IPS-NIHi7 (cell line): ENCODE measurements around the gene SV2C.

Source experiments
- DNase-seq: peaks from one replicate; pipeline ENCODE4 v3.0.0; 2012; ENCODE audit warnings: mixed read lengths; ENCODE audit errors: extremely low spot score

SV2C gene

GRCh38 chr5:76165711-76166374 is 82.7 kb downstream of the SV2C start:
- no peak for DNase-seq

- no peak for DNase-seq
These were observed 83.8 kb downstream of the SV2C start for GRCh38 chr5:76166886-76167576.

DNA sequence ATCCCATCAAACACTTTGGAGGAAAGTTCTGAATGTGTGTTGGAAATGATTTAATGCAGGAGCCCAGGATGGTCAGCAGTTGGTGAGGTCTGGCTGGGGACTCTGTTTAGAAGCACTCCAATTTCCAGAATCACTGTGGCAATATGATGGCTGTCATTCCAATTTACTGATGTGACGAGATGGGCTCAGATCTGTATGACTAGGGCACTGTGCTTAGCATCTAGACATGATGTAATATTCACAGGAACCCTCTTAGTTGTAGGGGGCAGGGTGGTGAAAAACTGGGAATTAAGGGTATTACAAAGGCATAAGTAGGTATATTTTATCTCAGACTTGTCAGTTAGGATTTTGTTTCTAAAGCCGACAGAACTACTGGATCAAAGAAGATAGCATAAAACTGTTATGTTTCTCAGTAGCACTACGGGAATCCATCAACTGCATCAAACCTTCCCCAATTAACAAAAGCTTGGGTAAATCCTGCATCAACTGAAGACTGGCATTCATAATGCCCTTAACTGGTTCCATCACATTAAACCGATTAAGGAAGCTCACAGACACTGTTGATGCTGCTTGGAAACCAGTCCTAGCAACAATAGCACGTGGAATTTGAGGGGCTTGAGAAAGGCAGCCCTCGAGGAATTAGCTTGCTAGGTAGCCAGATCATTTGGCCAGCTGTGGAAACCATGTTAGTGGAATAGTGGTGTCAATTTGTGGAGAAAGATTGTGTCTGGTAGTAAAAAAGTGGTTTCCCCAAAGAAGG is 86.1 kb downstream of the SV2C start:
- DNase-seq, result no peak

DNA sequence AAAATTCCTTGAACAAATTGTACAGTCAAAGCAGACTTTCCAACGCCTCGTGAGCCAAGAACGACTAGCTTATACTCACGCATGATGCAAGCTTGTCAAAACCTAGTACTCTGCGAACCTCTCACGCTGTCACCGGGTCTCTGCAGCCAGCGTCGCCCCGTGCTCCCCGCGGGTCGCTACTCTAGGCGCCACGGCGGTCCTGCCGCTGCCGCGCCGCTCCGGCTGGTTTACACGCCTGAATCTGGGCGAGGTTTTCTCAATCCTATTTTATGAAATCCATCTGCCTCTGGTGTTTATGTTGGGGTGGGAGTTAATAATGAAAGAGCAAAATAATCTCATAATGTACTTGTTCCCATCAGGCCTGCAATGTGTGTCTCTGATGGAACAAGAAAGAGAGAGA is 90.9 kb downstream of the SV2C start:
- DNase-seq, result no peak

DNA sequence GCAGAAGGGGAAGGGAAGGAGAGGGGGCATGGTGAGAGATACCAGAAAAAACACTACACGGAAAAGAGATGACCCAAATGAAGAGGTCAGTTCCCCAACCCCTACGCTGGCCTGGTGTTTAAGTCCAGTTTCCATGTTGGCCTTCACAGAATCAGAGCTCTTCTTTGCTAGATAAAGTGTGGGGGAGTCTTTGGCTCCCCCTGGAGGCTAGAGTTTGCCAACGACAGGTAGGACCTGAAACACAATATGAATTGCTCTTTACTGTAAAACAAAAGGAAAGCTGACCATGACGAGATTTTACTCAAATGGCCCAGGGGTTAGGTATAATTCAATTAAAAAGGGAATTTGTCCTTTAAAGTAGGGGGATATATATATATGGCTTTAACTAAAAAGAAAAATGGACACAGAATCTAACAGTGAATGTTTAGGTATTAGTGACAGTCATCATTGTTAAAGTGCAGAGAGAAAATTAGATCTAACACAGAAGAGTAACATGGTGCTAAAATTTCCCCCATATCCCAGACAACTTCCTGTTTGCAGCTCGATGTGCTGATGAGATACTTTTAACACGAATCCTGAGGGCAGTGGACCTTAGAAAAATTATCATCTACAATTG is 92.0 kb downstream of the SV2C start:
- peak; percentile 82 for DNase-seq

DNA sequence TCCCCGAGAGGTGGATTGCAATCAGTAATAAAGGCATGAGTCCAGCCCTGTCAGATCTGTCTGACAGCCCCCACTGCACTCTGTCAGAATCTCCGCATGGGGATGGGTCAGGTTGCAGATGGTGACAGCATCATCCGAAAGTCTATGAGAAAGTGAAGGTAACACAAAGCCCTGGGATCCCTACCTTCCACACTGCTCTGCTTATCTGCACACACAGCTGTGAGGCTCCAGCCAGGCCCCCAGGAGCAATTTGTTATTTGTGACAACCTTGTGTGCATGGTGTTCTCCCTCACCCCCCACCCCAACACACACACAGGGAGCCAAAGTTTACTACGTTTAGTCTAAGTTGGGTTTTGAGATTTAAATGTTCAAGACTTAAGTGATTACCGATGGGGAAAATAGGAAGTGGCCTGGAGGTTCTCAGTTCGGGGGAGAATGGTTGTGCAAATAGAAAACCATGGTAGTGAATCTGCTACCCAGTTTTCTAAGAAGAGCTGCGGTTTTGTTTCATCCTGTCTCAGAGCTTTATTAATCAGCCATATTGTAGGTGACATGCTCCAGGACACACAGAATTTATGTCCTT is 92.7 kb downstream of the SV2C start:
- no peak for DNase-seq

- DNase-seq, result no peak
These were observed 94.8 kb downstream of the SV2C start for GRCh38 chr5:76177978-76178377.

- no peak for DNase-seq
These were observed 95.7 kb downstream of the SV2C start for GRCh38 chr5:76178913-76179312.

- DNase-seq, result no peak
These were observed 97.9 kb downstream of the SV2C start for GRCh38 chr5:76180814-76181805.

DNA sequence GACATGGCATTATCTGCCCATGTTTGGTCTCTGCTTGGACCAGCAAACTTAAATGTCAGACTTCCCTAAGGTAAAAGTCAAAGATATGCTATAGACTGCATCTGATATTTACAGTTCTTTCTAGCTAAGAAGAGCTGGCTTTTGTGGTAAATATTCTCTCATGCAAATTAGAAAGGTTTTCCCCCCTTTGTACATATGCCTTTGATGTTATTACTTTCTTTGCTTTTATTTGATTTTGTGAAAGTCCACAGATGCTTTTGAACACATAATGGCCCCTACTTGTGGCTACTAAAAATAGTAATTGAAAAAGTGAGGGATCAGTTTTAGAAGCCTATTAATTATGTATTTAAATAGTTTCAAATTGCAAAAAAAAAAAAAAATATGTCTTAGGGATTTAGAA is 104.2 kb downstream of the SV2C start:
- DNase-seq, result no peak

- DNase-seq, result no peak
These were observed 107.2 kb downstream of the SV2C start for GRCh38 chr5:76190356-76190755.

DNA sequence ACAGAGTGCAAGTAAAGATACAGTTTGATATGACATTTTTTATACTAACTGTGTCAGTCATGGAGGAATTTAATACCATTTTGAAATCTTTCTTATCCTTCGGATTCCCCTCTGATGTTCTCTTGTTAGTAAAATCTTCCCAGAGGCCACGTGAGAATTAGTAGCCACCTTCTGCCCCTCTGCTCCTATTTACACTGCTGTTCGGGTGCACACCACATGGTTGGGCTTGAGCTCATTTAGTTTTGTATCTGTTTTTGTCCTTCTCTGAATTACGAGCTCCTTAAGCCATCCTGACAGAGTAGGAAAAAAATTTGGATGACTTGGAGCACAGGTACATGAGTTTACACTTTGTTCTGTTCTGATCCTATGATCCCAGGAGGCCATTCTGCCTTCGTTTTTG is 109.7 kb downstream of the SV2C start:
- no peak for DNase-seq

DNA sequence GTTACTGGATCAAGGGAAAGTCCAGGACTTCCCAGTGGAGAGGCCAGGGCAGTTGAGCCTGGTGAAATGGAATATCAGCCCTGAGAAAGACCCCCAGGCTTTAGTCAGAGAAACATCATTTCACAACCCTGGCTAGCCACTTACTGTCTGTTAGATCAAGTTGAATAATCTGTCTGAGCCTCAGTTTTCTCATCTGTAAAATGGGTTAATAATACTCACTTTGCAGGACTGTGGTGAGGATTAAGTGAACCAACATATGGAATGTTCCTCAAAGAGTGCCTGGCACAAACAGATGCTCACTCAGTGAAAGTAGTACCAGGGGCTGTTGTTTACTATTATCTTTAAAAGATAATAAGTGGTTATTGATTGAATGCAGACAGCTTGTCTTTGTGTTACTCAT is 110.5 kb downstream of the SV2C start:
- DNase-seq, result no peak

DNA sequence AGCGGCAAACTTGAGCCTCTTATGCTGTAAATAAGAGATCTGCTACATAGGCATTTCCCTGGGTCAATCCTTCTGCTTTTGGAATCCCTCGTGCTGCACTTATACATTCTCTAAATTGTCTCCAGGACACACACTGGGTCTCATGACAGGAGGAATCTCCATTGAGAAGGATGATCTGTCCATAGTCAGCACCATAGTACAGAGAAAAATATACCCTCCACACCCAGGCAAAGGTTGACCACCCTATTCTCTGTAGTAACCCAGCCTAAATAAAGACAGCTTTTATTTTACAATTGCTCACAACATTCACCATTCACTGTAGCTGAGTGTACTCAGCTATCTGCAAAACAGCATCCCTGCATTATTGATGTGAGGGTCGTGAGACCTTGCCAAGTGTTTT is 111.2 kb downstream of the SV2C start:
- DNase-seq, result no peak

GRCh38 chr5:76196457-76196856 is 113.3 kb downstream of the SV2C start:
- DNase-seq, result no peak

- DNase-seq, result no peak
These were observed 113.8 kb downstream of the SV2C start for GRCh38 chr5:76196886-76197489.

DNA sequence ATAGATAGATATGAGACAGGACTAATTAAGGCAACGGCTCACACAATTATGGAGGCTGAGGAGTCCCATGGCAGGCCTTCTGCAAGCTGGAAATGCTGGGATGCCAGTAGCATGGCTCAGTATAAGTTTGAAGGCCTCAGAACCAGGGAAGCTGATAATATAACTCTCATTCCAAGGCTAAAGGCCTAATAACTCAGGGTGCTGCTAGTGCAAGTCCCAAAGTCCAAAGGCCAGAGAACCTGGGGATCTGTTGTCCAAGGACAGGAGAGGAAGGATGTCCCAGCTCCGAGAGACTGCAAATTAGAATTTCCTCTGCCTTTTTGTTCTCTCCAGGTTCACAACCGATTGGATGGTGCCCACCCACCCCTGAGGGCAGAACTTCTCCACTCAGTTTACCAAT is 114.5 kb downstream of the SV2C start:
- DNase-seq, result no peak

- DNase-seq, result no peak
These were observed 116.4 kb downstream of the SV2C start for GRCh38 chr5:76199336-76200318.

GRCh38 chr5:76202182-76202581 is 119.0 kb downstream of the SV2C start:
- no peak for DNase-seq
